Left renal cortex interstitium (tissue), 4 donors: ENCODE measurements around the gene ZNF429. TPM values are rescaled to one million over a fixed set of nuclear protein-coding genes. Genes with fewer than 3 reads are reported as not detected.
A peak's percentile ranks its signal among the peaks of the same experiment; 100 is the strongest.

ENCODE experiments used
- DNase-seq, 4 donors: peaks; one replicate each; pipeline ENCODE4 v3.0.0-alpha.2; 2013; ENCODE audit warnings: low read depth in 4 of 4, low spot score in 2 of 4, missing footprints in 1 of 4
- polyA plus RNA-seq, 4 donors: library from polyadenylated mRNA; unstranded; fragments of 120-200 nt; gene quantifications; one replicate each; pipeline ENCODE4 v1.2.1, GENCODE V29; 2013; ENCODE audit not compliant: insufficient read length in 4 of 4

ZNF429 gene
- polyA plus RNA-seq, 4 donors = 23.3 to 33.7 (median 28.1) TPM

DNA sequence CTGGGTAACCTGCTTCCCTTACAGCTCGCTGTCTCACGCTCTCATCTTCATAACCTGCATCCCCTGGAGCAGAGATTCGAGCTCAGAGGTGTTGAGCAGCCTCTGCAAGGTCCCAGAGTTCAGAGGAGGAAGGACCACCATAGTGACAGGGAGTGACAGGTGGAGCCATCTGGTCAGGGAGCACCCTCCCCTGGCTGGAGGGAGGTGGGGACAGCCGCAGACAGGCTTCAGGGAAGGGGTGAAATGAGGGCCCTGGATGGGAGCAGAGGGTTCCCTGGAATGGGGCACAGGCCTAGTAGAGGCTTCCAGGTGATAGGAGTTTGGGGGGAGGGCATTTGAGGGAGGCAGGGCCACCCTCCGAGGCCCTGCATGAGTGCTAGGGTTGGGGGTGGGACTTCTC, 82.1 kb downstream of the ZNF429 start:
- no peak for DNase-seq

DNA sequence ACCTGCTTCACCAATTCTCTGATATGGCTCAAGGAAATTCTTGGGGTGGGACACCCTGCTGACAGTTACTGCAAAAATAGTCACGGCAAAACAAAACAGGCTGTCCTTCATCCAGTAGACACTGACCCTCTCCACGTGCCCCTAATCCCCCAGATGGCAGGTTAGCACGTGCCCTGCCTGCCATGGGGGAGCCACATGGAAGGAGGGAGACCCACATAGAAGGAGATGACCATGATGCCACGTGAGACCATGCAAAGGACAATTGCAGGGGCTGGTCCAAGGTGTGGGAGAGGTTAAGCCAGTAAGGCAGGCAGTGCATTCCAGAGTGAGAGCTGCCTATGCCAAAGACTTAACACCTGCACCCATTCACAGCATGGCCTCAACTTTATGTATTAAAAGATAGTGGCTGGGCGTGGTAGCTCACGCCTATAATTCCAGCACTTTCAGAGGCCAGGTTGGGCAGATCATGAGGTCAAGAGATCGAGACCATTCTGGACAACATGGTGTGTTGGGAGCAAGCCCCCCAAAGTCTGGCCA, 82.7 kb downstream of the ZNF429 start:
- DNase-seq = no peak

DNA sequence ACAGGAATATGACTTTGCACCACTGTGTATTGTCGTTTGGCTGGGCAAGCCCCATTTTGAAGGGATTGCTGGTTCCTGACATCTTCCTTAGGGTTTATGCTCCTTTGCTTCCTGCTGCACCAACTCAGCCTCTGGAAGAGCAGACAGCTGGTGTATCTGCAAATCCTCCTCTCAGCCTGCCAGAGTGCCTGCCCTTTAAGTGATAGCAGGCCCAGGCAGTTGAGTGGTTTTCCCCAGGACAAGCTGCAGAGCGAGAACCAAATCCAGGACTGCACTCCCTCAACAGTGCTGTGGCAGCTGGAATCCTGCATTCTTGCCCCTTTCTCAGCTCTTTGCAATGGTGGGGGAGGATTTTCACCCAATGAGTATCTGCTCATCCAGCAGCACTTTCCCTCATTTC, 85.5 kb downstream of the ZNF429 start:
- DNase-seq = no peak

DNA sequence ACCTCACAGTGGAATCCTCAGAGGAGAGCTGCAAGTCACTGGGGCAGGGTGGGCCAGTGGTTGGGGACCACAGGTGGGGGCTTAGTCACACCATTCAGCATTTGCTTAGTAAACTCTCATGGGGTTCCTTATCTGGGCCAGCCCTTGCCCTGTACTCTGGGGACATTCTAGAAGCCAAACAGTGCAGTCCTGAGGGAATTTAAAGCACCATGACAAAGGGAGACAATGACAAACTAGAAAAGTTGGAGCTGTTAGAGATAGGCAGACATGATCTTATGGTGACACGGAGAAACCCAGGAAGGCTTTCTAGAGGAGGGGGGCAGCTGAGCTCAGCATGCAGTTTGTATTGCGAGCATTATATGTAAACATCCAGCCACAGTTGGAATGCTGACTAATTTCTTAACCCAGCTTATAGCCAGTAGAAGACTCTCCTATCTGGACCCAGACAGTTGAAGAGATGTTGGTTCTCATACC, 87.6 kb downstream of the ZNF429 start:
- no peak for DNase-seq

DNA sequence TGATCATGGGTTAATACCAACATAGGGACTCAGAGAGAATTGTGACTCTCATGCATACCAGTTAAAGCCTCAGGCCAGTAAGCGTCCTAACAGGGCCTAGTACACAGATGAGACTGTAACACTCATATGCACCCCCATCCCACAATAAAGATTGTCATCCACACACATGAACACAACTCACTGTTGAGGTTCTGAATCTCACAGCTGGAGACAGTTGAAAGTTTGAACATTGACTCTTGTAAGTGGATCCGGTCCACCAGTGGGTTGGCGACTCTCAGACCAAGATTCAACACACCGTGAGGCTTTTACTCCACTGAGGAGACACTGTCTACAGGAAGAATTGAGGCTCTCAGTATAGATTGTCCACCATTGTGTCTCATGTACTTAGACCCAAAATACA, 88.1 kb downstream of the ZNF429 start:
- no peak for DNase-seq

DNA sequence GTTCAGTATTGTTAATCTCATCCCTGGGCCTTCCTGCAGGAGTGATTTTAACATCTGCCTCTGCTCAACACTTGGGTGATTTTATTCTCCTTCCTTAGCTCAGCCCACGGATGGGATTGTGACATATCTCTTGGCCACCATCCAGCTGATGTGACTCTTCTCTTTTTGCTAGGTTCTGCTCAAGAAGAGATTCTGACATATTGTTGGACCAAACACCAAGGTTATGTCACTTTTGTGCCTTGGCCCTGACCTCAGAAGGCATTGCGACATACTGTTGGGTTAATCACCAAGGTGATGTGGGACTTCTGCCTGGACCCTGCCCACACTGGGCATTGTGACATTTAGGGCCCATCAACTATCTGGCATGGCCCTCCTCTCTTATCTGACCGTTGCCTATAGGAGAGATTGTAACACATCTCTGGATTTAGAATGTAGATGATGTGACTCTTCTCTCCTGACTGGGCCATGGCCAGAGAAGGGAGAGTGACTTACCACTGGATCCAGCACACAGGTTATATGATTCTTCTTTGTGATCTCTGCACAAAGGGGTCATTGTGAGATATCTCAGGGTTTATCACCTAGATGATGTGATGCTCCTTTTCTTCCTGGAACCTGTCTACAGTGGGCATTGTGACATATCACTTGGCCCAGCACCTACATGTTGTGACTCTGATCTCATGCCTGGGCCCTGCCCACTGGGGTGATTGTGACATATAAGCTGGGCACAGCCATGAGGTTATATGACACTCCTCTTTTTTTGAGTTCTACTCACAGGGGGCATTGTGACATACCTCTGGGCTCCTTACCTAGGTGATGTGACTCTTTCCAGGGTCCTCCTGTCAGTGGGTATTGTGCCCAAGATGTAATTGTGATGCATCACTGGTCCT, 88.8 kb downstream of the ZNF429 start:
- DNase-seq = no peak

DNA sequence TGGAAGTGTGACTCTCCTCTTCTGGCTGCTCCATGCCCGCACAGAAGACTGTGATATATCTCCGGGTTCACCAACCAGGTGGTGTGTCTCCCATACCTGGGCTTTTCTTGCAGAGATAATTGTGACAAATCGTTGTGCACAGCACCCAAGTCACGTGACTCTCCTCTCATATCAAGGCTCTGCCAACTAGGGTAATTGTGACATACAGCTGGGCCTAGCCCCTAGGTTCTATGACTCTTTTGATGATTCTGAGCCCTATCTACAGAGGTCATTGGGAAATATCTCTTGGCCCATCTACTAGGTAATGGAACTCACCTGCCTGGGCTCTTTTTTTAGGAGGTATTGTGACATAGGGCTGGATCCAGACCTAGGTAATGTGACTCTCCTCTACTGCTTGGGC, 89.8 kb downstream of the ZNF429 start:
- DNase-seq = no peak

DNA sequence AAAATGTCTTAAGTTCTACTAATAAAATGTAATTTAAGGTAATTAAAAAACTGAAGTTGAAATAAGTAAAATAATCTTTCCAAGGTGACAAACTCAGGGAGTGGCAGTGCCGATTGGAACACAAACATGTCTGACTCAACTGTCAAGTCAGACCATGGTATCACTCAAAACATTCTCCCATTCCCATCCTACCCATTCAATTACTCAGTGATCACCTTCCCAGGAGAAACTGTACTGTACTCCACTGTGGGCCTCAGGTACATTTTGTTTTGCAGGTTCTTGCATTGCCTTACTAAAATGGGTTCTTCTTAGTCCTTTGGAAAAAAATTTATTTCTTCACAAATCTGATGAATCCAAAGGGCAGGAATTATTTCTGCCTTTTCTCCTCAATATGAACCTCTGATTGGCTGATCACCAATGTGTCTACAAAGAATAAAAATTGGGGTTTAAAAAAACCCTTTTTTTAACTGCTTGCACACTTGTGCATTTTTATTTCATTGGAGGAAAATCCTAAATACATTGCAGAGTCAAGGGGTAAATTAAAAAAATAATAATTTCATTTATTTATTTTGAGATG, 96.8 kb downstream of the ZNF429 start:
- DNase-seq = no peak

DNA sequence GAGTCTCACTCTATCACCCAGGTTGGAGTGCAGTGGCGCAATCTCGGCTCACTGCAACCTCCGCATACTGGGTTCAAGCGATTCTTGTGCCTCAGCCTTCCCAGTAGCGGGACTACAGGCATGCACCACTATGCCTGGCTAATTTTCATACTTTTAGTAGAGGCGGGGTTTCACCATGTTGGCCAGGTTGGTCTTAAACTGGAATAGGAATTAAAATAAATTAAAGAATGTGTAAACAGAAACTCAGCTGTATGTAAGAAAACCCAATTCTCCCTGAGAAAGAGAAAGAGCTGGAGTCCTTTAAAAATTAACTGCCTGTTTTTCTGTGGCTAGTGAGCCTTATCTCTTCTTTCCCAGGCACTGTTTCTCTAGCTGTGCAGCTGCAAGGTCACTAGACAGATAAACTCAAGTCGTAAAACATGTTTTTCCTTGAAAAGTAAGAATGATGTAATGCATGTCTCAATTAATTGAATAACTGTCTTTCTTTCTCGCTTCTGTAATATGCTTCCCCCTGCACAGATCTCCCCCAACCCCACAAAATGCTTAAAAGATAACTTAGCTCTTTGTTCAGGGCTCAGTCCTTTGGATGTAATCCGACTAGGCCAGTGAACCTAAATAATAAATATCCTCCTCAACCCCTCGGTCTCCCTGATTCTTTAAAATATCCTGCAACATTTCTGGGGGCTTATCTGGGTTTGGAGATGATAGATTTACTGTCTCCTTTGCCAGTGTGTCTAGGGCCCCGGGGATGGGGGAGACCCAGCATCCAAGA, 97.4 kb downstream of the ZNF429 start:
- DNase-seq = peak in 1 of 4 donors; percentile 16

DNA sequence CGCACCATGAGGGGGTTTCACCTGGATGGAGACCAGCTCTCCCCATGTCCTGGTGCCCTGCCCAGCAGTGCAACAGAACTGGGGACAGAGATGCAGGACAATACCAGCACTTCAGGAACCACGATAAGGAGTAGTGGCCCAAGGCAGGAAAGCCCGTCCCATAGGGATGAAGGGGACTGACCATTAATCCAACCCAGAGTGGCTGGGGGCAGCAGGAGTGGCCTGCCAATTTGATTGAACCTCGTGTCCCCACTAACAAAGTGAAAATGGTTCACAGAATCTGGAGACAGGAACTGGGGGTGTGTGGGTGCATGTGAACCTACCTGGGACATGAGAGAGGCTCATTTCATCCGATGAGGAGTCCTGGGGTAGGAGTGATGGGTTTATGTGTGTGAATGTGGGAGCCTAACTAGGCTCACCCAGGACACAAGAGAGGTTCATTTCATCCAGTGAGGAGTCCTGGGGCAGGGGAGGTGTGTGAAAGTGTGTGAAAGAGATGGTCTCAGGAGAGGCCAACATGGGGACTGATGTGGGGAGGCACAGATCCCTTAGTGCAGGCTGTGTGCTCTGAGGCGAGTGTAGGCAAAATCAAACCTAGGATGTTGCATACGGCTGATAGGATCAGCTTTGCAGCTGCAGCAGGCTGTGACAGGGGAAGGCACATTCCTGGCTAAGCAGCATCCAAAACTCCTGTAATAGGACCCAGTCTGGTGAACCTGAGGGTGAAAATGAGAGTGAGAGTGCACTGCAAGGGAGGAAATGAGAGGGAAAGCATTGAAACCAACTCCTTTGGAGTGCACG, 98.2 kb downstream of the ZNF429 start:
- peak in 1 of 4 donors; percentile 16 for DNase-seq

DNA sequence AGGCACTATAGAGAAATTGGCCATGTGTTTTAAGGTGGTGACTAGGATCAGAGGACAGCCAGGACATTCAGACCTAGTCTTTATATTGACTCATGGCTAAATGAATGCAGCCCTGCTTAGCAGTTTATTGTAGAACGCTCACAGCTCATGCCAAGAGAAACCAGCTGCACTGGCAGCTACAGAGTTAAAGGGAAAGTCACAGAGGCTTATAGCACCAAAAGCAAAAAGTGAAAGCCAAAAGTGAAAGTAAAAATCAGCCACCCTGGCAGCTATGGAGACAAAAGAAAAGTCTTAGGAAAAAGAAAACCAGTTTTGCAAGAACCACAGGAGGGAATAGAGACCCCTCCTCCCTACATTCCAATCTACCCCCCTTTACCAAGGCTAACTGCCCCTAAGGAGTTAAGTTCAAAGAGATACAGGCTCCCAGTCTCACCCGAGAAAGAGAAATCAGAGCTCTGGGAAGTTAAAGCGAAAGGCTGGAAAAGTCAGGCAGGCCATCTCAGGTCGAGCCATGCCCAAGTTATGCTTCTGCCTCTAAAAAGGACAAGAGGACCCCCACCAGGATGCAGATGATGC, 99.0 kb downstream of the ZNF429 start:
- peak in 2 of 4 donors; percentile 42 to 59 for DNase-seq

Other genes starting within 250 kb of the ZNF429 start
- 10 to 100 TPM; 15.9 to 24.3 (median 19.5) TPM for gene ZNF708, start 176.2 kb upstream of the ZNF429 start, polyA plus RNA-seq
- gene ZNF738, start 146.6 kb upstream of the ZNF429 start, polyA plus RNA-seq = 10 to 100 TPM; 29.8 to 53.2 (median 41.5) TPM
- gene ZNF493, start 108.5 kb upstream of the ZNF429 start, polyA plus RNA-seq = 10 to 100 TPM; 17.6 to 36.6 (median 25.6) TPM